ENCODE results near the gene HELB.
A peak's percentile ranks its signal among the peaks of the same experiment; 100 is the strongest.
"Not testable (repeated sequence)": the region's sequence is repeated elsewhere in the genome, so short reads cannot be mapped to it uniquely, and the experiment has no call there.

HELB gene

GRCh38 chr12:66297080-66297479, 5.2 kb upstream of the HELB start:
- intact Hi-C loops (cut with DNase I) = no loop called here

GRCh38 chr12:66297923-66298322, 4.4 kb upstream of the HELB start:
- no peak for DNase-seq
- intact Hi-C loops (cut with DNase I) = no loop called here

More at GRCh38 chr12:66297080-66297479, 5.2 kb upstream of the HELB start:
- no peak for DNase-seq

GRCh38 chr12:66302827-66303169, 505 bp downstream of the HELB start:
- DNase-seq = no peak
- intact Hi-C loops (cut with DNase I) = no loop called here

- DNase-seq = not testable (repeated sequence)
Measured at GRCh38 chr12:66303316-66303804, 1.1 kb downstream of the HELB start.

GRCh38 chr12:66304296-66304900, 2.1 kb downstream of the HELB start:
- DNase-seq = no peak
- intact Hi-C loops (cut with DNase I) = no loop called here

More at GRCh38 chr12:66303316-66303804, 1.1 kb downstream of the HELB start:
- intact Hi-C loops (cut with DNase I) = not testable (repeated sequence)

GRCh38 chr12:66309606-66310005, 7.3 kb downstream of the HELB start:
- intact Hi-C loops (cut with DNase I) = no loop called here
- no peak for DNase-seq

- intact Hi-C loops (cut with DNase I) = no loop called here
- DNase-seq = no peak
Measured at GRCh38 chr12:66312189-66312588, 9.9 kb downstream of the HELB start.

- intact Hi-C loops (cut with DNase I) = no loop called here
Measured at GRCh38 chr12:66314278-66314677, 12.0 kb downstream of the HELB start.

GRCh38 chr12:66319266-66319954, 17.1 kb downstream of the HELB start:
- no peak for DNase-seq
- intact Hi-C loops (cut with DNase I) = no loop called here

More at GRCh38 chr12:66314278-66314677, 12.0 kb downstream of the HELB start:
- no peak for DNase-seq

- intact Hi-C loops (cut with DNase I) = no loop called here
- DNase-seq = no peak
Measured at GRCh38 chr12:66320996-66321395, 18.7 kb downstream of the HELB start.

- no peak for DNase-seq
- intact Hi-C loops (cut with DNase I) = no loop called here
Measured at GRCh38 chr12:66321435-66321834, 19.1 kb downstream of the HELB start.

GRCh38 chr12:66323017-66323416, 20.7 kb downstream of the HELB start:
- DNase-seq = no peak
- intact Hi-C loops (cut with DNase I) = no loop called here

- intact Hi-C loops (cut with DNase I) = no loop called here
- peak in 2 of 42 donors; percentile 12 to 20 for DNase-seq
Measured at GRCh38 chr12:66329941-66330340, 27.6 kb downstream of the HELB start.

GRCh38 chr12:66331016-66331415, 28.7 kb downstream of the HELB start:
- no peak for DNase-seq
- intact Hi-C loops (cut with DNase I) = no loop called here

- no peak for DNase-seq
- intact Hi-C loops (cut with DNase I) = no loop called here
Measured at GRCh38 chr12:66331814-66332213, 29.5 kb downstream of the HELB start.

GRCh38 chr12:66335746-66336145, 33.5 kb downstream of the HELB start:
- peak in 11 of 42 donors; percentile 7 to 65 (median 19) for DNase-seq
- intact Hi-C loops (cut with DNase I) = no loop called here

GRCh38 chr12:66337381-66338010, 35.2 kb downstream of the HELB start:
- intact Hi-C loops (cut with DNase I) = no loop called here
- DNase-seq = no peak

- intact Hi-C loops (cut with DNase I) = no loop called here
- no peak for DNase-seq
Measured at GRCh38 chr12:66340131-66340530, 37.8 kb downstream of the HELB start.

GRCh38 chr12:66341126-66341525, 38.8 kb downstream of the HELB start:
- DNase-seq = no peak
- intact Hi-C loops (cut with DNase I) = no loop called here

GRCh38 chr12:66345212-66345611, 42.9 kb downstream of the HELB start:
- no peak for DNase-seq
- intact Hi-C loops (cut with DNase I) = no loop called here

All from head of caudate nucleus (tissue), 42 donors.